Activated T-cell treated with anti-CD3 and anti-CD28 coated beads, Interleukin-2, amount 50 U/mL, for 1 hour (primary cell): Measurements from ENCODE around the gene PDILT.
"Not testable (repeated sequence)": the region's sequence is repeated elsewhere in the genome, so short reads cannot be mapped to it uniquely, and the experiment has no call there.

Experiments used
- DNase-seq: peaks from one replicate; pipeline ENCODE4 v3.0.0-alpha.2; 2020

The PDILT gene

DNA sequence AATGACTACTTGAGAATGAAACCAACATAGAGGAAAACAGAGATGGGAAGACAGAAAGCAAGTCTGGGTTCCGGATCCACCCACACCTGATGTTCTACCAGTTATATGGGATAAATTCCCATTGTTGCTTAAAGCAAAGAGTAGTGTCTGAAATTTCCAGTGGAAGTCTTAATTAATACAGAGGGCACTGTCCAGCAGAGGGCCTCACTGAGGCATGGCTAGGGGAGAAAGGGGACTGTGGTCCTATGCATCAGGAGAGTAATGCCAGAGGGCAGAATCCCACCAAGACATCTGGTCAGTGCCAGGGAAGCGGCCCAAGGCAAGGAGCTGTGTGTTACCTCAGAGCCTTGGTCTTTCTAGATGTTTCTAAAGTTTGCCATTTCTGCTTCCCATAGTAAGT, 44.5 kb downstream of the PDILT start:
- no peak for DNase-seq

DNA sequence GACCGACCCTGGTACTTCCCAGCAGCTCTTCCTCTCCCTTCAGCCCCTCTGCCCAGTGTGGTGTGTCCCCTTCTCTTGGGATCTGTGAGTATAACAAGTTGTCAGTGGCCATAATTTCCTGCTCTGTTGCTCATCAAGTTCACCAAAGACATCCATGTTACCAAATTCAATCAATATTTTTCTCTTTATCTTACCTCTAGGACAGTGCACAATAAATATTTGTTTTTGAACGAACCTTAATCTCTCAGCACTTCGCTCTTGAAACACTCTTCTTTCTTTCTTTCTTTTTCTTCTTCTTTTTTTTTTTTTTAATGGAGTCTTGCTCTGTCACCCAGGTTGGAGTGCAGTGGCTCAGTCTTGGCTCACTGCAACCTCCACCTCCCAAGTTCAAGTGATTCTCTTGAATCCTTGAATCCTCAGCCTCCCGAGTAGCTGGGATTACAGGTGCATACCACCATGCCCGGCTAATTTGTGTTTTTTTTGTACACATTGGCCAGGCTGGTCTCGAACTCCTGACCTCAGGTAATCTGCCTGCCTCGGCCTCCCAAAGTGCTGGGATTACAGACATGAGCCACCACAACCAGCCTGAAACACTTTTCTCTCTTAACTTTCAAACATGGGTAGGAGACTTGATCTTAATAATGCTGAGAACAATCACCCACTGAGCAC, 49.3 kb downstream of the PDILT start:
- DNase-seq, result no peak

DNA sequence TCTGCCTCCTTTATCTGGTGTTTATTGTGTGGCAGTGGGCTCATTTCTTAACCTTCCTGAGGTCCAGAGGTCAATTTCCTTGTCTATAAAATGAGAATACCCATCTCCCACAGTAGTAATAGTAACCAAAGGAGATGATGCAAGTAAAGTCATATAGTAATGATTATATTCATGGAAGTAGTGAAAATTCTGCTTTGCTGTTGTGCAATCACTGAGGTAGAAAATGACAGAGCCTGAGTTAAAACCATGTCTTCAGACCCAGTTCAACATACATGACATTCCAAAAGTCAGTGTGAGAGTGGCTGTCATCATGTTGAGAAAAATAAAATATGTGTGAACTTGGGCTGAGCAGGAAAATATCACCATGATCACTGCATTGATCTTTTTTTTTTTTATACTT, 51.2 kb downstream of the PDILT start:
- no peak for DNase-seq

DNA sequence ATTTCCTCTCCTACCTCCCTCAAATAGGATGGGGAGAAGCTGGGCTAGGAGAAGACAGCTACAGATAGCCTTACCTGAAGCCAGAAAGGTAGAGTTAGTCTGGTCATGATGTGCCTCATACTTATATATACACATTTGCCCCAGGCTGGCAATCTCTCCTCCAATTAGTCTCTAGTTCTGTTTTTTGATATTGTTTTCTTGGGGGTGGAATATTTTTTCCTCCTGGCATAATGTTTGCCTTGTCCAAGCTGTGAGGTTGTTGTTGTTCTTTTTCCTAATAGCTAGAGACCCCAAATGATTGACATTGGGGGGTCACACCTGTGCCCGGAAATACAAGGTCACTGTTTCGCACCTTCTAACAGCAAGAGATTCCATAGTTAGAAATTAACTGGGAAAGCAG, 51.9 kb downstream of the PDILT start, which contains the start of gene UMOD:
UMOD (minus strand) TSS at position 101 of the 400 bp plus-strand sequence. CDS start 1,978 bp downstream, outside the sequence.
- DNase-seq, result no peak

DNA sequence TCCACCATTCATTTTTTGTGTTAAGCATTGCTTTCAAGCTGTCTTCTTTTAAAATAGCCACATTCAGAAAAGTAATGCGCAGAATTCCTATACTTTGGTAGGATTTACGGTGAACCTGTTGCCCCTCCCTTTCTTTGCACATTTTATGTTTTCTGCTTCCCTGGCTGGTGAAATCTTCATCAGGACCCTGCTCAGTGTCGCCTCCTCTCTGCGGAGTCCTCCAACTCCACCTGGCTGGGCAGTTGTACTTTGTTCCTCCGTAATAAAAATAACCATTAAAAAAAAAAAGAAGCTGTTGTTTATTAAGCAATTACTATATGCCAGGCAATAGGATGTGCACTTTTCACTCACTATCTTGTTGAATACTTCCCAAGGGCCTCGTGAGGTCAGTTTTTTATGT, 54.9 kb downstream of the PDILT start:
- no peak for DNase-seq

DNA sequence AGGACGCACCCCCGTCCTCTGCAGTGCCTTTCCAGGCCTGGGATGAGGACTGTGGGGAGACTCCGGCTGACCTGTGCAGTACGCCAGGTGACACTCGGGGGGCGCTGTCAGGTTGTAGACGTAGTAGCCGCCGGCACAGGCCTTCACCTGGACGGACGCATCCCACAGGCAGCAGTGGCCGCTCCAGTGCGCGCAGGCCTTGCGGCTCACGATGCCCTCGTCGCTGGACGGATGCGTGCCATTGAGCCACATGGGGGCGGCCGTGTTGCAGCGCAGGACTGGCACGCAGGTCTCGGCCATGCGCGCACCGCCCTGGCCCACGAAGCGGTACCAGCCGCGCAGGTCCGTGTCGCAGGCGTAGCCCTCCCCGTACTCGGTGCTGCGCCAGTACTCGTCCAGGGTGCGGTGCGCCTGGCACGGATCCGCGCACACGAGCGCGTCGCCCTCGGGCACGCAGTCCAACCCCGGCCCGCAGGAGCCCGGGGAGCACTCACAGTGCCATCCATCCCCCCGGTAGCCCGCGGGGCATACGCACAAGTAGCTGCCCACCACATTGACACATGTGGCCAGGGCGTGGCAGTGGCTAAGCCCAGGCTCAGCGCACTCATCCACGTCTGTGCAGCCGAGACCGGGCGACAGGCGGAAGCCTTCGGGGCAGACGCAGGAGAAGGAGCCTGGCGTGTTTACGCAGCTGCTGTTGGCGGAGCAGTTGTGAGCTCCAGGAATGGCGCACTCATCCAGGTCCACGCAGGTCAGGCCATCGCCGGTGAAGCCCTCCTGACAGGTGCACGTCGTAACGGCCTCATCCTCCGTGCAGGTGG, 56.0 kb downstream of the PDILT start:
- DNase-seq, result no peak

DNA sequence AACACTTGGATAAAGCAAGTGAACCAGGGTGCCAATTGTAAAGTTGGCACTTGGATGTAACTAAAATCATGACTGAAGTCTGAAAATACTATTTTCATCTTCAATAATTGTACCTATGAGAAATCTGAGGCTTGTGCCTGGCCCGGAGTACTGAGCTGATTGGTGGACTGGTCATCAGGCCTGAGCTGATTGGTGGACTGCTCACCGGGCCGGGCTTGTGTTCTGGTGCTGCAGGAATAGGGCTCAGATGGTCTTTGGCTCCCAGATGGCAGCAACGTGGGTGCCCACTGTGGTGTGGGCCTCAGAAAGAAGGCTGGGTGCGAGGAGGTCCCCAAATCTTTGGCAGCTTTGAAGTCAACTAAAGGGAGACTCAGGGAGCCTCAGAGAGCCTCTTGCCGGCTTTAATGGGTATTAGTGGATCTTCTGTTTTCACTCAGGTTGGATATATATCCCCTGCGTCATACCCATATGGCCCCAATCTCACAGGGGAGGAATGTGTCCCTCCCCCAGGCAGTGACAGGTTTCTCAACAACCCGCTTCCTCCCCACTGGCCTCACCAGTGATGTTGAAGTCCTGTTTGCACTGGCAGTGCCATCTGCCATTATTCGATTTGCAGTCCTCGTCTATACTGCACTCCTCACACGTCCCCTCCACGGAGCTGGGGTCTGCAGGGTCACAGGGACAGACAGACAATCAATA, 56.7 kb downstream of the PDILT start:
- DNase-seq, result no peak

DNA sequence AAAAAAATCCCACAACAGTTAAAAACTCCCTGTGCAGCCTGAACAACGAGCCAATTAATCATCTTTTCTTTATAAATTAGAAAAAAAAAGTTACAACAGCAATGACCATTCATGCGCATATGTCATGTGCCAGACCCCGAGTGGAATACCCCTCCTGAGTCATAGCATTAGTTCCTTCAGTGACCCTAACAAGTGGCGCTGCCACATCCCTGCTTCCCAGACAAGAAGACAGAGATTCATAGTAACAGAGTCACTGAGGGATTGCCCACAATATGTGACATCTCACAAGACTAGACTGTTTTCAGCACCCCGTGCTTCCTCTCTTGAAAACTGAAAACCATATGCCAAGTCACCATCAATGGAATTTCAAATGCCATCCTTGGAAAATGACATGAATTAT, 59.9 kb downstream of the PDILT start:
- no peak for DNase-seq

DNA sequence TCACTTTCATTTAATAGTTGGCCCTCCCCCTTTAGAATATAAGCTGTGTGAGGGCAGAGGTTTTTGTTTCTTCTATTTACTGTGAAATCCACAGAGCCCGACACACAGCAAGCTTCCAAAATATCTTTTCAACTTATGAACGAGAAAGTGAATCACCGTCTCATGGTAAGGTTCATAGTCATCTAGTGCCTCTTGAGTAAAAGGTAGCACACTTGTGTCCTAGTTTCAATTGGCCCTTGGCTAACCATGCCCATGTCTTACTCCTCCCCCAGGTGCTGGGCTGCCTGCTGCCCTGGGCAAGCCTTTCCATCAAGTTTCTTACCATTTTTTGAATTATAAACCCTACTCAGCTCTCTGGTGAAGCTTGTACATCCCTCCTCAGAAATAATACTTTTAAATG, 64.8 kb downstream of the PDILT start:
- no peak for DNase-seq

DNA sequence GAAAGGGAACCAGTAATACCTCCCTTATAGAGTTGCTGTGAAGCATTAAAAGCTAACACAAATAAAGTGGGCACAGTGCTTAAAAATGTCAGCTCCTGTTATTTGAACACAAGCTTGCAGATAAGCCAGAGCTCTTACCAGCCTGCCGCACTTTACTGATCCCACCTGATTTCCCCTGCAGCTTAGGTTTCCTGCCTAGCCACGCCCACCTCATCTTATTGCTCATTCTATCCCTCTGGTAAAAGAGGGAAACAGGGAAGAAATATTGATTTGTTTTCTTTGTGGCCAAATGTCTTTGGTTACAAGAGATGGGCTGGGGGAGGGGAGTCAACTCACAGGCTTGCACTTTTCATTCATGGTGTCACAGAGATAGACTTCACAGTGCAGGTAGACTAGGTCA, 67.6 kb downstream of the PDILT start:
- DNase-seq, result no peak

DNA sequence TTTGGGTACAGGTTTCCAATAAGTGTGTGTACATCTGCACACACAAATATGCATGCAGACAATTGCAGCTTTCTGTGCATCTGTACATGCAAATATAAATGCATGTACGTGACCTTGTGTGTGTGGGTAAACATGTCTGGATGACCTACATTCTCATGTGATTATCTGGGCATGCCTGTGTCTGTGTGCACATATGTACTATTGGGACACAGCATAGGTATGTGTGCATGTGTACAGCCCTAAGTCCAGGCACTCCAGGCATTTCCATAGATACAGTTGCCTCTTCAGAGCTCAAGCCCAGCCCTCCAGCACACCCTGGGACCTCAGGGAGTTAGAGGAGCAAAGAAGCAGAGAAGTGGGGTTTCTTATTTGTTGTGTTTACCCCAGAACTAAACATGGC, 70.1 kb downstream of the PDILT start:
- no peak for DNase-seq

DNA sequence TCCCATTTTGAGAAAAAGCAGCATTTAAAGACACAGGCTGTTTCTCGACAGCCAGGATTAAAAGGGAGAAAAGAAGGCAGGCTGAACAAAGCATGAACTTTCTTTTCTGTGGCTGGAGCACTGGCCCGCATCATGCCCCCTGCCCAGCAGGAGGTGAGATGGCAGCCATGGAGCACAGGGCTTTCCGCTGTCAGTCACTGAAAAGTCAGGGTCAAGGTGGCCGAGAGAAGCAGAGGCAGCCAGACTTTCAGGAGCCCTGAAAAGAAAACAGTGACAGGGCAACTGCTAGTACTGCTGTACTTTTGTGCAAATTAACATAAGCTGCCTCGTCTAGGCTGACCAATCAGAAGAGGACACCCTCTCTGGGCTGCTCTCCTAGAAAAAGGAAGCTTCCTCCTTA, 71.4 kb downstream of the PDILT start:
- no peak for DNase-seq

DNA sequence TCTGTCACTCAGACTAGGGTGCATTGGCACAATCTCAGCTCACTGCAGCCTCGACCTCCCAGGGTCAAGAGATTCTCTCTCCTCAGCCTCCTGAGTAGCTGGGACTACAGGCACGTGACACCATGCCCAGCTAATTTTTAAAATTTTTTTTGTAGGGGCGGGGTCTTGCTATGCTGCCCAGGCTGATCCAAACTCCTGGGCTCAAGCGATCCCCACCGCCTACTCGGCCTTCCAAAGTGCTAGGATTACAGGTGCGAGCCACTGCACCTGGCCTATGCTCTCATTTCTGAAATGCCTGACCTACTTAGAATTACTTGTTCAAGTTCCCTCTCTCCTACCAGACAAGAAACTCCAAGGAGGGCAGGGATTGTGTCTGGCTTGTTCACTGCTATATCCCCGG, 72.1 kb downstream of the PDILT start:
- DNase-seq, result no peak

DNA sequence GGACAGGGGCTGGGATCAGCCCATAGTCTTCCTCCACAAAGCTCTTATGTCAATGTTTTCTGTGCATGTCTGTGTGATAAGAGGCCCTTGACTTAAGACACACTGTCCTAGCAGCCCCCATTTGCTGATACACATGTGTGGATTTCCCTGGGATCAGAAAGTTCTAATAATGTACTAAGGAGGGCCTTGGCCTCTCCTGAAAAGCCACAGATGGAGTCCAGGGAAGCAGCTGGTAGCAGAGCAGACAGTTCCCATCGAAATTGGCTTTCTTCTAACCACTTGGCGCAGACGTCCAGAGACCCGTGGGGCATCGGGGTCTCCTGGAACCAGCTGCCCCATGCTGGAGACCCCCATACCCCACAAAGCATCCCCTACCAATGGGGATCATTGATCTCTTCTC, 72.9 kb downstream of the PDILT start:
- DNase-seq, result no peak

DNA sequence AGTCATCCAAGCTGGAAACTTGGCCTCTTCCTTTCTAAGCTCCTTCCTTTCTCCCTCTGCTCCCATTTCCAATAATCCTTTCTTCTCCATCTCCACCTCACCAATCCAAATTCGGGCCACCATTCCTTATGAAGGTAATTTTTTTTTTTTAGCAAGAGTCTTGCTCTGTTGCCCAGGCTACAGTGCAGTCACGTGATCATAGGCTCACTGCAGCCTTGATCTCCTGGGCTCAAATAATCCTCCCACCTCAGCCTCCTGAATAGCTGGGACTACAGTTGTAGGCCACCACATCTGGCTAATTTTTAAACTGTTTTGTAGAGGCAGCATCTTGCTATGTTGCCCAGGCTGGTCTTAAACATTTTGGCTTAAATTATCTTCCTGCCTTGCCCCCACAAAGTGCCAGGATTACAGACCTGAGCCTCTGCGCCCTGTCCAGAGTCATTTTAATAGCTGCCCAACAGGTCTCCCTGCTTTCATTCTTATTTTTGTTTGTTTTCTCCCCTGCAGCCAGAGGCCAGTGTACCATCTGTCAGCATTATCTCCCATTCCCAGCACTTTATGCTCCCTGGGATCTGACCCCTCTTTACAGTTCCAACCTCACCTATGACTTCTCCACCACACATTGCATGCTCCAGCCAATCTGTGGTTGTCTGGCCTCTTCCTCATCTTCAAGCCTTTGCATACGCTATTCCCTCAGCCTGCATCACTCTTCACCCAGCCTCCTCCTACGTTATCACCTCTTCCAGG, 75.0 kb downstream of the PDILT start:
- DNase-seq, result no peak

DNA sequence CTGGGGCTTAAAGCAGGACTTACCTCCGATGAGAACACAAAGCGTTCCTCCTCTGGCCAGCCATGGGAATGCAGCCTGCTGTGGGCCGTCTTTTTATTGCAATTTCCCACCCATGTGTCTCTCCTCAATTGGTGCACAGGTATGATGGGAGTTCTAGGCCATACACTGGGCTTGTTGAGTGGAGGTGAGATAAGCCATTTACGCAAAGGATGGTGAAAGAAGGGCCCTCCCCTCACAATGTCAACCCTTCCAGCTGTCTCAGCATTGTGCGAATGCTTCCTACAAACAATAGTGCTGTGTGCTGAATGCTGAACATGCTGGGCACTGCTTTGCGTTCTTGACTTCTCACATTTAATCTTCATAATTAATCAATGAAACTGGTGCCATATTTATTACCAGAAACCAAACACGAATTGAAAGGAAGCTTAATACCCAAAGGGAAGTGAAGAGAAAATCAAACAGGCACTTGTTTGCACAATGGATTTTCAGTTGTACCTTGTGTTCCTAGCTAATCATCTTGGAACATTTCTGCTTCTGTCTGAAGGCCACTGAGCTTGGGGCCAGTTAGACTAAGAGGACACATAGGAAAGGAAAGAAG, 77.0 kb downstream of the PDILT start, which contains the start of gene GP2:
GP2 (minus strand) TSS at position 70 of the 598 bp plus-strand sequence. CDS start 1,082 bp downstream, outside the sequence.
- DNase-seq, result no peak

DNA sequence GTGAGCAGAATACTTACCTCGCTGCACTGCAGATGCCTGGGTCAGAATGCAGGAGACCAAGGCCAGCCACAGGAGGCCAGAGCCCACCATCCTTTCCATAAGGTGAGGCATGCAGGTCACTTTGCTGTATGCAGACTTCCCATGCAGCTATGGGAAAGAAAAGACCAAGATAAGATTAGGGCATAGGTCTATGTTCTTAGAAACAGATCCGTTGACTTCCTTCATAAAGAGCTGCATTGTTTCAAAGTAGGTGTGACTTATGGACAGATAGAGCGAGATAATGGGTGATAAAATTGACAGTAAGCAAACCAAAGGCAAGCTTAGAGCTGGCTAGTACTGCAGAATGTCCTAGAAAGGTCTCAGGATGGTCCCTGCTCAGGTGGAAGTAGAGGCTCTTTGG, 78.2 kb downstream of the PDILT start:
- DNase-seq, result no peak

DNA sequence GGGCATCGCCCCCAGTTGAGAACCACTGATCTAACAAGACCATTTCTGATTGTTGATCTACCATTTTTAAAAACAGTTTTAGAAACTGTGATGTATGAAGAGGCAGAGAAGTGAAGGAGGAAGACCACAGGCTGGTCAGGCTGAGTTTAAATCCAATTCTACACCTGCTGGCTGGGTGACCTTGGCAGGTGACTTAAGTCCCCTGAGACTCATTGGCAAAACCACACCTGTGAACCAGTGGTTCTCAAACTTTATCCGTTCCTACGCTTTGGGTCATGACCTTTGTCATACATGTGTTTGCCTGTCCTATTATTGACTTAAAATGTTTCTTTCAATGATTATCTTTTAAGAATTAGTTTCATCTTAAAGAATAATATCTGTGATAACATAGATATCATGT, 79.5 kb downstream of the PDILT start:
- DNase-seq, result no peak

DNA sequence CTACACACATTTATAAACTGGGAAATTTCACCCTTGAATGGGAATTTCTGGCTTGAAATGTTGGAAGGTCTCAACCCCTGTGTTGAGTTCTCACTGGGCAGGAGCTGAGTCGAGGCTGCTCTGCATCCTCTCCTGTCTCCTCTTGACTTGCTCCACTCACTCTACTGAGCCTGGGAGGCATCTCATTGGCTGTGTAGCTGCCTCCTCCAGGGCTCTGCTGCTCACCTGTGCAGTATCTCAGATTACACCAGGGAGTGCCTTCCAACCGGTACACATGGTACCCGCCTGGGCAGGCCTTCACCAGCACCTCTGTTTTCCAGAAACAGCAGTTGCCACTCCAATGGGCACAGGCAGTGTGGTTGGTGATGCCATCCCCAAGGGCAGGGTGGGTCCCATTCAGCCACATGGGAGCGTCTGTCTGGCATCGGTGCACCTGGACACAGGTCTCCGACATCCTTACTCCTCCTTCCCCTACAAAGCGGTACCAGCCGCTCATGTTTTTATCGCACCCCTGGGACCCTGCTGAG, 80.9 kb downstream of the PDILT start:
- no peak for DNase-seq

DNA sequence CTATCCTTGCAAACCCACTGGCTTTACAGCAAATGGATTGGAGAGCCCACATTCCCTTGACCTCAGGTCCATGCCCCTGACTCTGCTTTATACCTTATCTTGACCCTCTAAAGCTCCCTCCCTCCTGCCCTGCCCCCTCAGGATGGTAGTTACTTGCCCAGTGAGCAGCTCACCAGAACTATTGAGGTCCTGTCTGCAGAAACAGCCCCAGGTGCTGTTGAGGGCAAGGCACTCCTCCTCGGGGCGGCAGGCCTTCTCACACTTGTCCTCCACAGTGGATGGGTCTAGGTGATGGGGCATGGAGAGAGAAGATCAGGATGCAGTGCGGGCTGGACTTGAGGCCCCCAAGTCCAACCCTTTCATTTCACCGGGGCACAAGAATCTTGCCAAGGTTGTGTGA, 81.8 kb downstream of the PDILT start:
- no peak for DNase-seq

DNA sequence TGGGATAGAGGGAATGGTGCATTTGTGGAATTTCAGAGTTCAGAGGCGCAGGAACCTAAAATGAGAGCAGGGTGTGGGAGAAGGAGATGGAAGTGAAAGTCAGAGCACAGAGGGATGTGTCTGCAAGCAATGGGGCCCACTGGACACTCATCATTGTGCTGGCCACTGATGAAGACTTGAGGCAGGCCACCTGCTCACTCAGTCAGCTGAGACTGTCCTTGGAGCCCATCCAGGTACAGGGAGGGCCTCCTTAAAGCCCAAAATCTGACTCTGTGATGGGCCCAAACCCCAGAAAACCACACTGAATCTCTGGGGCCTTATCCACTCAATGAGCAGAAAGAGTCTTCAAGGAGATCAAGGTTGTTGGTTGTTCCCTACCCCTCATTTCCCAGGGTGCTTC, 82.9 kb downstream of the PDILT start:
- no peak for DNase-seq

DNA sequence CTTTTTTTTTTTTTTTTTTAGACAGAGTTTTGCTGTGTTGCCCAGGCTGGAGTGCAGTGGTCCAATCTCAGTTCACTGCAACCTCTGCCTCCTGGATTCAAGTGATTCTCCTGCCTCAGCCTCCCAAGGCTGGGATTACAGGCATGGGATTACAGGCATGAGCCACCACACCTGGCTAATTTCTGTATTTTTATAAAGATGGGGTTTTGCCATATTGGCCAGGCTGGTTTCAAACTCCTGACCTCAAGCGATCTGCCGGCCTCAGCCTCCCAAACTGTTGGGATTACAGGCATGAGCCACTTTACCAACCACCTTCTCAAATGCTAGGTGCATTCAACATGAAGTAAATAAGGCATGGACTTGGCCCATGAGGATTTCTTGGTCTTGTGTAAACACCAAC, 83.5 kb downstream of the PDILT start:
- DNase-seq, result not testable (repeated sequence)
